MM.1S (cell line): ENCODE measurements around the gene CCR5AS.

Source experiments
- DNase-seq: peaks from one replicate; pipeline ENCODE4 v3.0.0-alpha.2; 2015
- H2AFZ ChIP-seq: fragments of 300-600 bp; sonication (generic); 2 replicates; pipeline ENCODE4 v1.6.0; 2016; ENCODE audit warnings: antibody characterized with exemption, low read length
- H3F3A ChIP-seq: fragments of 300-600 bp; sonication (generic); 2 replicates; pipeline ENCODE4 v1.6.1; 2016; ENCODE audit warnings: mild to moderate bottlenecking, antibody characterized with exemption, low read length, moderate library complexity, mixed read lengths; ENCODE audit not compliant: insufficient read depth
- H3K27ac ChIP-seq: fragments of 300-600 bp; sonication (generic); 2 replicates; pipeline ENCODE4 v1.5.1; 2016; ENCODE audit warnings: mild to moderate bottlenecking, low read length
- H3K27me3 ChIP-seq: fragments of 300-600 bp; sonication (generic); replicated peaks from 2 replicates; pipeline ENCODE4 v1.6.0; 2016; ENCODE audit warnings: low read length; ENCODE audit not compliant: insufficient read depth
- H3K36me3 ChIP-seq: fragments of 300-600 bp; sonication (generic); replicated peaks from 2 replicates; pipeline ENCODE4 v1.6.1; 2016; ENCODE audit warnings: mild to moderate bottlenecking, low read length, mixed read lengths; ENCODE audit not compliant: insufficient read depth
- H3K4me1 ChIP-seq: fragments of 300-600 bp; sonication (generic); 2 replicates; pipeline ENCODE4 v1.6.1; 2016; ENCODE audit warnings: low read length, mixed read lengths
- H3K4me2 ChIP-seq: fragments of 300-600 bp; sonication (generic); 2 replicates; pipeline ENCODE4 v1.6.0; 2016; ENCODE audit warnings: low read depth, low read length
- H3K4me3 ChIP-seq: fragments of 300-600 bp; sonication (generic); 2 replicates; pipeline ENCODE4 v1.5.1; 2016; ENCODE audit warnings: low read length, mixed read lengths
- H3K79me2 ChIP-seq: fragments of 300-600 bp; sonication (generic); 2 replicates; pipeline ENCODE4 v1.6.1; 2016; ENCODE audit warnings: mixed run types, low read length, mixed read lengths
- H3K9ac ChIP-seq: fragments of 300-600 bp; sonication (generic); 2 replicates; pipeline ENCODE4 v1.6.1; 2016; ENCODE audit warnings: low read length, mixed read lengths
- H3K9me2 ChIP-seq: fragments of 300-600 bp; sonication (generic); replicated peaks from 2 replicates; pipeline ENCODE4 v1.6.1; 2016; ENCODE audit warnings: mild to moderate bottlenecking, low read length, mixed read lengths; ENCODE audit not compliant: insufficient read depth
- H3K9me3 ChIP-seq: fragments of 300-600 bp; sonication (generic); replicated peaks from 2 replicates; pipeline ENCODE4 v1.6.1; 2016; ENCODE audit warnings: mild to moderate bottlenecking, low read length, mixed read lengths; ENCODE audit not compliant: insufficient read depth
- H4K20me1 ChIP-seq: fragments of 300-600 bp; sonication (generic); 2 replicates; pipeline ENCODE4 v1.6.1; 2016; ENCODE audit warnings: mild to moderate bottlenecking, low read length, moderate library complexity, mixed read lengths; ENCODE audit not compliant: insufficient read depth
- EZH2 ChIP-seq: fragments of 300-600 bp; sonication (generic); optimal IDR thresholded peaks from 2 replicates; pipeline ENCODE3; 2017; ENCODE audit warnings: low read depth, mild to moderate bottlenecking, antibody characterized with exemption, low read length, mixed read lengths
- EZH2phosphoT487 ChIP-seq: fragments of 300-600 bp; sonication (generic); IDR thresholded peaks from 2 replicates; pipeline ENCODE4 v1.6.1; 2018; ENCODE audit warnings: antibody characterized with exemption, low read length
- TF ChIP-seq, protein P1 (sequence below): fragments of 300-600 bp; sonication (generic); IDR thresholded peaks from 2 replicates; pipeline ENCODE4 v1.5.1; 2016; ENCODE audit warnings: antibody characterized with exemption, low read length, mixed read lengths

CCR5AS gene

GRCh38 chr3:46423588-46423987 is 16.7 kb upstream of the CCR5AS start:
- no peak overlapping the region for H3K4me2 ChIP-seq
- no peaks in the 10 kb centered on the region for H3K79me2 ChIP-seq
- no peak overlapping the region for H3K9ac ChIP-seq
- no peak overlapping the region for H2AFZ ChIP-seq
- DNase-seq: no peak
- H3K27me3 ChIP-seq: no peaks in the 10 kb centered on the region
- H3K36me3 ChIP-seq: no peaks in the 10 kb centered on the region
- H3K9me3 ChIP-seq: no peaks in the 10 kb centered on the region
- H3K9me2 ChIP-seq: no peaks in the 10 kb centered on the region
- no peak overlapping the region for H3K4me3 ChIP-seq
- TF ChIP-seq EZH2 (no peak), EZH2phosphoT487 (no peak)
- TF ChIP-seq, protein P1, sequence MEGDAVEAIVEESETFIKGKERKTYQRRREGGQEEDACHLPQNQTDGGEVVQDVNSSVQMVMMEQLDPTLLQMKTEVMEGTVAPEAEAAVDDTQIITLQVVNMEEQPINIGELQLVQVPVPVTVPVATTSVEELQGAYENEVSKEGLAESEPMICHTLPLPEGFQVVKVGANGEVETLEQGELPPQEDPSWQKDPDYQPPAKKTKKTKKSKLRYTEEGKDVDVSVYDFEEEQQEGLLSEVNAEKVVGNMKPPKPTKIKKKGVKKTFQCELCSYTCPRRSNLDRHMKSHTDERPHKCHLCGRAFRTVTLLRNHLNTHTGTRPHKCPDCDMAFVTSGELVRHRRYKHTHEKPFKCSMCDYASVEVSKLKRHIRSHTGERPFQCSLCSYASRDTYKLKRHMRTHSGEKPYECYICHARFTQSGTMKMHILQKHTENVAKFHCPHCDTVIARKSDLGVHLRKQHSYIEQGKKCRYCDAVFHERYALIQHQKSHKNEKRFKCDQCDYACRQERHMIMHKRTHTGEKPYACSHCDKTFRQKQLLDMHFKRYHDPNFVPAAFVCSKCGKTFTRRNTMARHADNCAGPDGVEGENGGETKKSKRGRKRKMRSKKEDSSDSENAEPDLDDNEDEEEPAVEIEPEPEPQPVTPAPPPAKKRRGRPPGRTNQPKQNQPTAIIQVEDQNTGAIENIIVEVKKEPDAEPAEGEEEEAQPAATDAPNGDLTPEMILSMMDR: no peak
- H3F3A ChIP-seq: no peaks in the 10 kb centered on the region
- no peak overlapping the region for H3K27ac ChIP-seq
- no peaks in the 10 kb centered on the region for H4K20me1 ChIP-seq
- H3K4me1 ChIP-seq: no peaks in the 10 kb centered on the region

GRCh38 chr3:46422617-46423016 is 15.8 kb upstream of the CCR5AS start:
- Histone ChIP-seq H4K20me1 (no peaks in the 10 kb centered on the region), H3K4me1 (peaks cover 7% of the 10 kb centered on the region), H3K9ac (no peak overlapping the region), H3K36me3 (no peaks in the 10 kb centered on the region), H3K27ac (no peak overlapping the region), H3K4me3 (no peak overlapping the region), H2AFZ (no peak overlapping the region), H3K27me3 (no peaks in the 10 kb centered on the region), H3F3A (no peaks in the 10 kb centered on the region), H3K9me2 (no peaks in the 10 kb centered on the region), H3K9me3 (no peaks in the 10 kb centered on the region), H3K4me2 (no peak overlapping the region), H3K79me2 (no peaks in the 10 kb centered on the region)
- TF ChIP-seq, protein P1: no peak
- TF ChIP-seq EZH2: no peak
- no peak for DNase-seq

- H3K4me2 ChIP-seq: no peak overlapping the region
- H3K9me2 ChIP-seq: no peaks in the 10 kb centered on the region
- H4K20me1 ChIP-seq: no peaks in the 10 kb centered on the region
- peaks cover 14% of the 10 kb centered on the region for H3F3A ChIP-seq
- H3K9me3 ChIP-seq: no peaks in the 10 kb centered on the region
- H3K27ac ChIP-seq: no peak overlapping the region
- no peak overlapping the region for H3K9ac ChIP-seq
- DNase-seq: no peak
- H2AFZ ChIP-seq: no peak overlapping the region
- no peaks in the 10 kb centered on the region for H3K27me3 ChIP-seq
- H3K79me2 ChIP-seq: no peaks in the 10 kb centered on the region
- TF ChIP-seq EZH2 (no peak), EZH2phosphoT487 (no peak)
- TF ChIP-seq, protein P1: no peak
- no peaks in the 10 kb centered on the region for H3K36me3 ChIP-seq
- no peak overlapping the region for H3K4me3 ChIP-seq
- peaks cover 22% of the 10 kb centered on the region for H3K4me1 ChIP-seq
Measured at GRCh38 chr3:46420931-46421330, 14.1 kb upstream of the CCR5AS start.
